ENCODE measurements around the gene DGAT2. TPM values are rescaled to one million over a fixed set of nuclear protein-coding genes. Genes with fewer than 3 reads are reported as not detected.

Gene DGAT2
- total and polyA plus RNA-seq, 2 experiments from 2014 or later = 23.7 to 44.9 TPM

DNA sequence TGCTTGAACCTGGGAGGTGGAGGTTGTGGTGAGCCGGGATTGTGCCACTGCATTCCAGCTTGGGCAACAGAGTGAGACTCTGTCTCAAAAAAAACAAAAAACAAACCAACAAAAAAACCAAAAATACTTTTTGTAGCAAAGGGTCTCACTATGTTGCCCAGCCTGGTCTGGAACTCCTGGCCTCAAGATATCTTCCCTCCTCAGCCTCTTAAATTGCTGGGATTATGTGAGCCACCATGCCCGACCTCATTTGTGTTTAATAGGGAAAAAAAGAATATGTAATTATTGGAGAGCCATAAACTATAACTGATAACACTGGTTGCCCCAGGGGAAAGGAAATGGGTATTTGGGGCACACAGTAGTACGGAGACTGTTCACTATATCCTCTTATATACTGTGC lies 66.2 kb downstream of the DGAT2 start:
- no peak for TF ChIP-seq CTCF (IDR thresholded peaks at IDR 0.05; ENCODE audit: low read depth, low read length)
- no peaks in the 10 kb centered on the region for H3K27me3 ChIP-seq
- DNase-seq (ENCODE audit: low read depth in 1 of 2, low spot score in 1 of 2) = no peak
- no peaks in the 10 kb centered on the region for H3K9me3 ChIP-seq (ENCODE audit: low read depth)
- peaks cover 24% of the 10 kb centered on the region for H3K4me1 ChIP-seq (ENCODE audit: low read depth)
- H3K27ac ChIP-seq = no peak overlapping the region
- H3K36me3 ChIP-seq = no peaks in the 10 kb centered on the region
- H3K4me3 ChIP-seq = no peak overlapping the region

DNA sequence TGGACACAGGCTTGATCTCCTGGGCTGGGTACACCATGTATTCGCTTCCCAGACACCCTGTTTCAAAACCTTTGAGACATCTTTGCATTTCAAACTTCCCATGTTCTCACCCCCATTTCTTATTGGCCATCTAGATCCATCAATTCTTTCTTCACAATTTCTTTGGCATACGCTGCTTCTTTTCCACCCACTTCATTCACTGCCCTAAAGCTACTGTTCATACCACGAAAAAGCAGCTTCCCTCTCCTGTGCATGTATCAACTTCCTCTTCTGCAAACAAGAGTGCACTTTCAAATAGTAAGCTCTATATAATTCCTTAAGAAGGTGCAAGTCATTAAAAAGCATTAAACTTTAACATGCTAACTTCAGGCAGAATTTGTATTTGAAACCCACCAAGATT lies 67.8 kb downstream of the DGAT2 start:
- H3K27ac ChIP-seq = peak overlapping the region; percentile 43
- no peaks in the 10 kb centered on the region for H3K36me3 ChIP-seq
- H3K27me3 ChIP-seq = no peaks in the 10 kb centered on the region
- no peak for DNase-seq (ENCODE audit: low read depth in 1 of 2, low spot score in 1 of 2)
- H3K4me3 ChIP-seq = no peak overlapping the region
- H3K9me3 ChIP-seq (ENCODE audit: low read depth) = no peaks in the 10 kb centered on the region
- peaks cover 35% of the 10 kb centered on the region for H3K4me1 ChIP-seq (ENCODE audit: low read depth)
- TF ChIP-seq CTCF (IDR thresholded peaks at IDR 0.05; ENCODE audit: low read depth, low read length) = no peak

GRCh38 chr11:75839851-75840250 lies 71.3 kb downstream of the DGAT2 start:
- Histone ChIP-seq H3K4me3 (no peak overlapping the region), H3K27me3 (no peaks in the 10 kb centered on the region), H3K4me1 (ENCODE audit: low read depth) (peaks cover 30% of the 10 kb centered on the region), H3K27ac (no peak overlapping the region), H3K9me3 (ENCODE audit: low read depth) (no peaks in the 10 kb centered on the region), H3K36me3 (no peaks in the 10 kb centered on the region)
- TF ChIP-seq CTCF (IDR thresholded peaks at IDR 0.05; ENCODE audit: low read depth, low read length) = no peak
- peak in 1 of 2 donors; percentile 52 for DNase-seq (ENCODE audit: low read depth in 1 of 2, low spot score in 1 of 2)

DNA sequence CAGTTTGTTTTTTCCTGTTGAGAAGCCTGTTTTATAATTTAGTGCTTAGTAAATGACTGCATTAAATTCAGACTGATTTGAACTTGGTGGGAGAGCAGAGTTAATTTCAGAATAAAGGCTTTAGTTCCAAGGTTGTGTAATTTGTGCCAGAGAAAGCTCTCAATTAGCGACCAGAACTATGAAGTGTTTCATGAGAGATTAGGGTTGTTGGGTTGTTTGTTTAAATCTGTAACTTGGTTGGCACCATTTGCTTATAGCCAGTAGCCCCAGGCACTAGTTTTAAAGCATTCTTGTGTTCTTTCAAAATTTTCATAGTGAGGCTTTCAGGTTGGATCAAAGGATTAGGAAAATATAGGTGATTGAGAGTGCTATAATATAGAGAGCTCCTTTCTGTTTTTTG lies 71.9 kb downstream of the DGAT2 start:
- no peaks in the 10 kb centered on the region for H3K27me3 ChIP-seq
- H3K9me3 ChIP-seq (ENCODE audit: low read depth) = no peaks in the 10 kb centered on the region
- TF ChIP-seq CTCF (IDR thresholded peaks at IDR 0.05; ENCODE audit: low read depth, low read length) = no peak
- H3K4me3 ChIP-seq = no peak overlapping the region
- H3K36me3 ChIP-seq = no peaks in the 10 kb centered on the region
- no peak for DNase-seq (ENCODE audit: low read depth in 1 of 2, low spot score in 1 of 2)
- peak overlapping the region; percentile 37 for H3K27ac ChIP-seq
- peaks cover 30% of the 10 kb centered on the region for H3K4me1 ChIP-seq (ENCODE audit: low read depth)

DNA sequence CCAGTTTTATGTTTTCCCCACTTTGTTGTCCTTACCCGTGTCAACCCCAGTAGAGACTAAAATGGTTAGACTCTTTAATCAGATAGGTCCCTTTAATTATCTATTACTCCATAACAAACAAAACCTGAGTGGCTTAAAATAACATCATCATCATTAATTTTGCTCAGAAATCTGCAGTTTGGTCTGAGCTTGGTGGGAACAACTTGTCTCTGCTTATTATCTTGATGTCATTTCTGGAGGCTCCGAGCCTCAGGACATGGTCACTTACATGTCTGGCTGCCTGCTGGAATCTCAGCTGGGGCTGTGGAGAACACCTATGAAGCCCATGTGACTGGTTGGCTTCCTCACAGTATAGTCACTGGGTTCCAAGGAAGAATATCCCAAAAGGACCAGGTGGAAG lies 73.2 kb downstream of the DGAT2 start:
- H3K9me3 ChIP-seq (ENCODE audit: low read depth) = no peaks in the 10 kb centered on the region
- peak in 1 of 2 donors; percentile 30 for DNase-seq (ENCODE audit: low read depth in 1 of 2, low spot score in 1 of 2)

More for the DNA sequence above, 73.2 kb downstream of the DGAT2 start:
- Histone ChIP-seq H3K36me3 (no peaks in the 10 kb centered on the region), H3K27me3 (no peaks in the 10 kb centered on the region), H3K27ac (no peak overlapping the region), H3K4me3 (no peak overlapping the region), H3K4me1 (ENCODE audit: low read depth) (peaks cover 30% of the 10 kb centered on the region)
- no peak for TF ChIP-seq CTCF (IDR thresholded peaks at IDR 0.05; ENCODE audit: low read depth, low read length)
